ENCODE results near the gene R3HDM2.

GRCh38 chr12:57367121-57367520 lies 63.7 kb downstream of the R3HDM2 start:
- TF ChIP-seq EZH2 (IDR thresholded peaks at IDR 0.05; ENCODE audit: borderline replicate concordance) (no peak), CTCF (IDR thresholded peaks at IDR 0.05; ENCODE audit: poor library complexity) (no peak), EZH2phosphoT487 (IDR thresholded peaks at IDR 0.05; ENCODE audit: low read depth, severe bottlenecking, unreplicated experiment) (no peak)
